HG02885 (cell line): ENCODE results near the gene ARHGEF17.

Experiments used
- ATAC-seq: cut with Tn5 transposase; IDR thresholded peaks from one replicate; pipeline ENCODE4 v1.9.1; 2021; ENCODE audit warnings: mild to moderate bottlenecking; ENCODE audit not compliant: unreplicated experiment, poor library complexity

ARHGEF17 gene

GRCh38 chr11:73325036-73325981 is 17.2 kb downstream of the ARHGEF17 start:
- ATAC-seq: peak; percentile 79

DNA sequence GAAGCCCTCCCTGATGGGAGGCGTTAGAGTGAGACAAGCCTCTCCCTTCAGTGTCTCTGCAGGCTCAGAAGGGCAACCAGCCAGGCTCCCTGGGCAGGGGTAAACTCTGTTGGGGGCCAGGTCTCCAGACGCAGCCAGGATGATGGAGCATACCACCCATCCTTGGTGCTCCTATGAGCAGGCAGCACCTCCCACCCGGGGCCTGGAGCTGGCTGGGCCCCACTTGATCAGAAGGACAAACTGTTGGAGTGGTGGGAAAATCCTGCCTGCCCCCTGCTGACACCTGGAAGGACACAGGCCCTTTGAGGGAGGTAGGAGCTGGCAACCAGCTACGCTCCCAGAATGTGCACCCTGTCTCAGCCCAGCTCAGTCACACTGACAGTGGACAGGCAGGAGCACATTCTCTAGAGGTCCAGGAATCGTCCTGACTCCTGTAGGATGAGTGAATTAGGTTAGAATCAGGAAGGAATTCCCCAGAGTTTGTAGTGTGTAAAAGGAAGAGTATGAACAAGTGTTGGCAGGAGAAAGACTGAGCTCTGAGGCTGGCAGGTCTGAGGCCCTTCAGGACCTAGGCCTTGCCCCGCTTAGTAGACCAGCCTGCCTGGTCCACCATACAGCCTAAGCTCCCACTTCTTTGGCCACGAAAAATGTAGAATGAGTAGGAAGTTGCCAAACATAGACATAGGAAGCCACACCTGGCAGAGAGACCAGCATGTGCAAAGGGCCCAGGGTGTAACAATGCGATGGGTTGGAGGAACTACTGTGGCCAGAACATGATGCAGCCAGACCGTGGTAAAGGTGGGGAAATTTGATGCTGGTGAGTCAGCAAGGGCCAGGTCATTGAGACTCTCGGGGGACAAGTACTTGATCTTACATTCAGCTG is 19.1 kb downstream of the ARHGEF17 start:
- no peak for ATAC-seq

- ATAC-seq: no peak
These were observed 19.8 kb downstream of the ARHGEF17 start for GRCh38 chr11:73327812-73328364.

GRCh38 chr11:73330569-73331093 is 22.6 kb downstream of the ARHGEF17 start:
- ATAC-seq: no peak

DNA sequence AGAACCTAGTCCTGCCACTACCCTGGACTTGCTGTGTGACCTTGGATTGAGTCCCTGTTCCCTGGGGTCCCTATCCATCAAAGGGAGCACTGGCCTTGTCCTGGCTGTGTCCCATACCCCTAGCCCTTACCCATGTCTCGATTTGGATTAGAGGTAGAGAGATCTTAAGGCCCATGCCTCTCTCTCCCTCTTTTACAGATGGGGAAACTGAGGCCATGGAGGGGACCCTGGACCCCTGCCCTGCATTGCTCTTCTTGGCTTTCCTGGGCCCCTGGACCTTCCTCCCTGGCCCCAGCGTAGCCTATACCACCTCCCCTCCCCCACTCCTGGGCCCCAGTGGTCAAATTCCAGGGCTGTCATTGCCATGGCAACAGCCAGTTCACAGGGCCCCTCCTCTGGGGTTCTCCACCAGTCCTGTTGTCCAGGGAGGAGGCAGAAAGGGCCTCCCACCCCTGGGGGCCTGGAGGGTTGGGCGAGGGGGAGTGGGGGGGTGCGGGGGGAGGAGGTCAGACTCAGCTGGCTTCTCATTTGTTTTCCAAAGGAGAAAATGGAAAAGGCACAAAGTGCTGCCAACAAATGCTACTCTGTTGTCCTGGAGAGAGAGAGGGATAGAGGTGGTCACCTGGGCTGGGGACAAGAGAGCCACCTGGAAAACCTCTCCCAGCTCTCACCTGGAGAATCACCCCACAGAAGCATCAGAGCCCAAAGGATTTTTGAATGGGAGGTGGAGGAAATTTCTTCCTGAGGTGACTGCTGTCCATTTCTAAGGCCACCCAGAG is 23.3 kb downstream of the ARHGEF17 start:
- no peak for ATAC-seq

DNA sequence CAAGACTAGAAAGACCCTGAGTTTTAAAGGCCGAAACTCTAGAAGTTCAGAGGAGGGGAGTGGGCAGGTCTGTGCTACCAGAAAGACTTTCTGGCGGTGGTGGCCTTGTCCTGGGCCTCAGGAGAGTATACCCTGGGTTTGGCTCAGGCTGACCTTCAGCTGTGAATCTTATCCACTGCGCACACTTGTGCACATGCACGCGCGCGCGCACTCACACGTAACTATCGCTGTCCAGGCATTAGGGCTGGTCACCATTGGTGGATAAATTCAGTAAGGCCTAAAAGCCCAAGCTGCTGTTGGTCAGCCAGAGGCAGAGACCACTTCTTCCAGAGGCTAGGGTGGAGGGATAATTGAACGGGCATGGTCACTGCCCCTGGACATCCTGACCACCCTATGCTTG is 25.1 kb downstream of the ARHGEF17 start:
- no peak for ATAC-seq

DNA sequence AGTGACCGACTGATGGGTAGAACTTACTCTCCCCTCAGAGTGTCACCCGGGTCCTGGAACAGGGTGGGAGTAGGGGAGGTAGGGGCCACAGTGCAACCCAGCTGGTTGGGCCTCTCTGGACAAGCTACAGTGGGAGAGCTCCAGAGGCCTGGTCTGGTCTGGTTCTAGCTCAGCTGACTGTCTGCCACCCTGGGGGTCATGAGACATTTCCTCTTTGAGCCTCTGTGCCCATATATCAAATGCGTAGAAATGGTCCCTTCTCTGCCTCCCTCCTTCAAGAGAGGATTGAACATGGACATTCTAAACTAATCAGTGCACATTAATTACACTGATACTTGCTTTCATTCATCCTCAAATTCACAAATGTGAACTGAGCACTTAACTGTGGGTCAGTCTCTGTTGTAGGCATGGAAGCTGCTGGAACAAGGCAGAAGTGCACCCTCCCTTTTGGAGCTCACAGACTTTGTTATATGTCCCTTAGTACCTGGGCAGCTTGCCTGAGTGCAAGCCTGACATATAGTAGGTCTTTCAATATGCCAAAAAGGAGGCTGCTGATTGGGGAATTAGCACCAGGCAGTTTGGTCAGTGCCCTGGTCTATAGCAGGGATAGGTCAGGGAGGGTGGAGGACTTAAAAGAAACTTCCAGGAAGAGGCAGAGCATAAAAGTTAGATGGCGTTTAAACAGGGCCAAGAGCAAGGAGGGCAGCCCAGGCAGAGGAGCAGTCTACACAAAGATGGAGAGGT is 25.7 kb downstream of the ARHGEF17 start:
- no peak for ATAC-seq

GRCh38 chr11:73334384-73335203 is 26.5 kb downstream of the ARHGEF17 start:
- ATAC-seq: no peak

GRCh38 chr11:73335204-73335923 is 27.3 kb downstream of the ARHGEF17 start:
- no peak for ATAC-seq

GRCh38 chr11:73337846-73338245 is 29.8 kb downstream of the ARHGEF17 start:
- no peak for ATAC-seq

GRCh38 chr11:73338279-73338678 is 30.2 kb downstream of the ARHGEF17 start:
- no peak for ATAC-seq

GRCh38 chr11:73340164-73340563 is 32.1 kb downstream of the ARHGEF17 start:
- no peak for ATAC-seq

DNA sequence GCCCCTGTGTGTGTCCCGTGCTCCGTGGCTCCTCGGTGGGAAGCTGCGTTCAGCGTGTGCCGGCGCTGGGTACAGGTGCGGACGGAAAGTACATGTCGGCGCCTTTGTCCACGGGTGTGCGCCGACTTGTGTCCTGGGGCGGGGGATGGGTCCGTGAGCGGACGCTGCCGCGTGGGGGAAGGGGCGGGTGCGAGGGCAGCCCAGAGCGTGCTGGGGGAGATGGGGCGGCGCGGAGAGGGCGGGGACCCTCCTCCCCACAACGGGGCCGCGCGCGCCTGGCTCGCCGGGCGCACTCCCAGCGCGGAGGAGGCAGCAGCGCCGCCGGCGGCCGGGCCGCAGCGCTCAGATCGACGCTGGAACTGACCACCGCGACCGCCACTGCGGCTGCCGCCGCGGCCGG is 34.6 kb downstream of the ARHGEF17 start:
- ATAC-seq: no peak

DNA sequence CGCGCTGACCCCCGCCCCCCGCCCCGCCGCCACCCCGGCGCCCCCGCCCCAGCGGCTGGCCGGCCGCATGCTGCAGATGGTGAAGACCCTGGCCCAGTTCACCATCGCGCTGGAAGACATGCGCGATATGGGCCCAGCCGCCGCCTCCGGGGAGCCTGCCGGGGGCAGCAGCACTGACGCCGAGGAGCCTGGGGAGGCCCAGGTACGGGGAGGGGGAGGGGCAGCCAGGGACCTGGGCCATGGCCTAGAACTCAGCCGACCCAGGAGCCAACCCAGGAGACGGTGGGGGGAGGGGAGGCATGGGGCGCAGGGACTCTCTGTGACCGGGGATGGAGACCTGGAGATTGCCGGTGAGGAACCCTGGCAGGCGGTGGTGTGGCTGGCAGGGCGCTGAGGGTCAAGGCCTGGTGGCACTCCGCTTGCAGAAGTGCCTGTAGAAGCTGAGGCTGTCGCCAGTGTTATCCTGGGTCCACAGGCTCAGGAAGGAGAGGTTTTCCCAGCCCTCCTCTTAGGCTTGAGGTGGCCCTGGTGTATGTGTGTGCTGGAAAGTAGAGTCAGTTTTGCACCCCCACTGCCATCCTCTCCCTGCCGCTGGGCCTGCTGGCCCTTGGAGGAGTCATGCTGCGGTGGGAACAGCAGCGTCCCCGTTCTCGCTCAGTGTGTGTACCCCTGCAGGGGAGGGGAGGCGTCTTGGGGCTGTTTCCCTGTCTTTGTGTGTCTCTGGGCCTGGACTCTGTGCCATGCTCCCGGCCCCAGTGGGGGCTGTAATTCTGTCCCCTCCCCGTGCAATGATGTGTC is 35.2 kb downstream of the ARHGEF17 start:
- ATAC-seq: no peak

GRCh38 chr11:73344191-73344607 is 36.1 kb downstream of the ARHGEF17 start:
- no peak for ATAC-seq

DNA sequence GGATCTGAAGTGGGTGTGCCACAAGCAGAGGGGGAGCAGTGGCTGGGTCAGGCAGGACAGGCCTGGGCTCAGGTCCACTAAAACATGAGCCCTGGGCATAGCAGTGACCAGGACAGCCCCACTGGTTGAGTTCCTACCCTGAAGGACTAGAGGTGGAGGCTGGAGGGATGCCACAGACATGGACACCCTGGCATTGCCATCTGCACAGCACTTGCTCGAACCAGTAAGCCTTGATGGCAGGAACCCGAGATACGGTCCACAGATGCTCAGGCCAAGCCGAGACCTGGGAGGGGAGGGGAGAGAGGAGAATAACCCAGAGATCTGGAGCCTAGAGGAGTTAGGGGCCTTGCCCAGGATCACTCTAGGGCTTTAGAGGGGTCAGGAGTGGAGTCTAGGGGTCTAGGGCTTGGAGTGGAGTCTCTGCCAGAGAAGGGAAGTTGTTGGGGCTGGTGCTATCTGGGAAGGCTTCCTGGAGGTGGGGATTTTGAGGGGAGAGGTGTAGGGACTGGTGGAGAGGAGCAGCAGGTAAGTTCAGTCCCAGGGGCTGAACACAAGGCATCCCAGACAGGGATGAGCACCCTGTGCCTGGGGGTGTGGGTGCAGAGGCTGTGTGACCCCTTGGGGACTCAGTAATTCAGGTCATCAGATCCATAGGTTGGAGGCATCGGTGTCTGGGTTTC is 37.5 kb downstream of the ARHGEF17 start:
- no peak for ATAC-seq
